Panc1 (cell line): ENCODE measurements around the gene B4GALT3. TPM values are rescaled to one million over a fixed set of nuclear protein-coding genes. Genes with fewer than 3 reads are reported as not detected.
A peak's percentile ranks its signal among the peaks of the same experiment; 100 is the strongest.

Source experiments
- ATAC-seq: fragments of 200-7000 bp; cut with Tn5 transposase; 2 replicates; pipeline ENCODE4 v1.9.1; 2020; ENCODE audit warnings: mild to moderate bottlenecking, moderate library complexity
- BruUV-seq: library from RNA; stranded (reverse); fragments of 400-500 nt; replicated peaks from 2 replicates; lab custom pipeline; 2021; lab: Mats Ljungman, UMichigan
- CTCF ChIA-PET: fragments of 300-600 bp; sonication (Branson Sonifier 250); formaldehyde crosslinking; loops from one replicate; lab custom pipeline; 2022; ENCODE audit warnings: antibody characterized with exemption; lab: Charles Lee
- POLR2A ChIA-PET: fragments of 300-600 bp; sonication (Branson Sonifier 250); formaldehyde crosslinking; loops from one replicate; lab custom pipeline; 2022; ENCODE audit warnings: antibody characterized with exemption; lab: Charles Lee
- DNase-seq: peaks from one replicate; pipeline ENCODE4 v3.0.0-alpha.2; 2010; ENCODE audit warnings: low read depth, low spot score
- H3K27ac ChIP-seq: 2 replicates; pipeline ENCODE4 v1.5.1; 2011; ENCODE audit warnings: mild to moderate bottlenecking, low read length, inconsistent platforms
- H3K27me3 ChIP-seq: fragments of 200-500 bp; sonication (Bioruptor generic); 2 replicates; pipeline ENCODE4 v1.6.0; 2014; ENCODE audit warnings: low read length, inconsistent platforms; ENCODE audit not compliant: control insufficient read depth, insufficient read depth
- H3K36me3 ChIP-seq: fragments of 200-500 bp; sonication (Bioruptor generic); 2 replicates; pipeline ENCODE4 v1.5.1; 2014; ENCODE audit warnings: inconsistent platforms, mild to moderate bottlenecking, low read length, moderate library complexity; ENCODE audit not compliant: control insufficient read depth, insufficient read depth
- H3K4me1 ChIP-seq: 2 replicates; pipeline ENCODE4 v1.5.1; 2011; ENCODE audit warnings: inconsistent platforms, mild to moderate bottlenecking, low read length, moderate library complexity; ENCODE audit not compliant: control insufficient read depth, insufficient read depth
- H3K4me3 ChIP-seq, 2 experiments: 2 replicates each; pipeline ENCODE4 v1.5.1; 2011 to 2012; ENCODE audit warnings: low read depth in 2 of 2, low read length in 2 of 2, mild to moderate bottlenecking in 2 of 2, inconsistent platforms in 1 of 2, moderate library complexity in 1 of 2
- H3K9me3 ChIP-seq: fragments of 200-500 bp; sonication (Bioruptor generic); 2 replicates; pipeline ENCODE4 v1.5.1; 2014; ENCODE audit warnings: low read depth, mild to moderate bottlenecking, inconsistent platforms, low read length, moderate library complexity; ENCODE audit not compliant: control insufficient read depth, insufficient read depth
- POLR2AphosphoS5 ChIP-seq: IDR thresholded peaks from 2 replicates; pipeline ENCODE4 v1.6.1; 2012; ENCODE audit warnings: mild to moderate bottlenecking, low read depth, low read length, moderate library complexity
- REST ChIP-seq, 2 experiments: IDR thresholded peaks; 2 replicates each; pipeline ENCODE4 v1.6.1; 2011 to 2012; ENCODE audit warnings: low read depth in 2 of 2, control low read depth in 1 of 2, low read length in 1 of 2, mild to moderate bottlenecking in 1 of 2, moderate library complexity in 1 of 2; ENCODE audit not compliant: insufficient read depth in 1 of 2
- SIN3A ChIP-seq: IDR thresholded peaks from 2 replicates; pipeline ENCODE4 v1.6.1; 2012; ENCODE audit warnings: low read depth, mild to moderate bottlenecking, low read length, moderate library complexity, borderline replicate concordance; ENCODE audit not compliant: insufficient read depth
- TCF7L2 ChIP-seq: IDR thresholded peaks from 2 replicates; pipeline ENCODE4 v1.6.1; 2011; ENCODE audit warnings: mild to moderate bottlenecking, low read depth, low read length, inconsistent platforms
- in situ Hi-C: cut with HindIII; loops from 2 replicates; pipeline ENCODE4 v1.10.0; 2016; ENCODE audit warnings: low sequenced_read_pairs, low pct_unique_long_range_greater_than_20kb
- intact Hi-C: fragments of 100-400 bp; cut with micrococcal nuclease; formaldehyde crosslinking; loops from one replicate; pipeline ENCODE4 v1.10.0; 2022; ENCODE audit not compliant: unreplicated experiment
- total RNA-seq: library from RNA; stranded (reverse); gene quantifications from one replicate; pipeline ENCODE4 v1.2.1, GENCODE V29; 2021; ENCODE audit not compliant: unreplicated experiment
- TF ChIP-seq, protein P1 (sequence below): fragments of 450-650 bp; IDR thresholded peaks from 2 replicates; pipeline ENCODE4 v1.5.1; 2017; ENCODE audit warnings: mild to moderate bottlenecking

Gene B4GALT3
- total RNA-seq, 1 experiment from 2014 or later: 28.6 TPM

- ChIA-PET POLR2A (interaction anchor here (0.7 kb wide), 1 partner anchor 18 kb away, joined by 3 read pairs; no protein-coding TSS in a partner anchor), CTCF (interaction anchor here (0.6 kb wide), 1 partner anchor 146 kb away, joined by 15 read pairs; no protein-coding TSS in a partner anchor)
- no peaks in the 10 kb centered on the region for H3K4me1 ChIP-seq
- no peaks in the 10 kb centered on the region for H3K9me3 ChIP-seq
- no peaks in the 10 kb centered on the region for H3K36me3 ChIP-seq
- in situ Hi-C loops: no loop called here
- H3K27me3 ChIP-seq: no peaks in the 10 kb centered on the region
- H3K4me3 ChIP-seq: no peak overlapping the region
- intact Hi-C loops: no loop called here
- peak; percentile 80; the same call in 1 of the 2 replicates for ATAC-seq
- DNase-seq: no peak
- TF ChIP-seq TCF7L2: no peak
- no peak for TF ChIP-seq REST (IDR thresholded peaks at IDR 0.05; ENCODE audit: insufficient read depth in 1 of 2, low read depth in 2 of 2, low read length in 1 of 2)
- TF ChIP-seq, protein P1, sequence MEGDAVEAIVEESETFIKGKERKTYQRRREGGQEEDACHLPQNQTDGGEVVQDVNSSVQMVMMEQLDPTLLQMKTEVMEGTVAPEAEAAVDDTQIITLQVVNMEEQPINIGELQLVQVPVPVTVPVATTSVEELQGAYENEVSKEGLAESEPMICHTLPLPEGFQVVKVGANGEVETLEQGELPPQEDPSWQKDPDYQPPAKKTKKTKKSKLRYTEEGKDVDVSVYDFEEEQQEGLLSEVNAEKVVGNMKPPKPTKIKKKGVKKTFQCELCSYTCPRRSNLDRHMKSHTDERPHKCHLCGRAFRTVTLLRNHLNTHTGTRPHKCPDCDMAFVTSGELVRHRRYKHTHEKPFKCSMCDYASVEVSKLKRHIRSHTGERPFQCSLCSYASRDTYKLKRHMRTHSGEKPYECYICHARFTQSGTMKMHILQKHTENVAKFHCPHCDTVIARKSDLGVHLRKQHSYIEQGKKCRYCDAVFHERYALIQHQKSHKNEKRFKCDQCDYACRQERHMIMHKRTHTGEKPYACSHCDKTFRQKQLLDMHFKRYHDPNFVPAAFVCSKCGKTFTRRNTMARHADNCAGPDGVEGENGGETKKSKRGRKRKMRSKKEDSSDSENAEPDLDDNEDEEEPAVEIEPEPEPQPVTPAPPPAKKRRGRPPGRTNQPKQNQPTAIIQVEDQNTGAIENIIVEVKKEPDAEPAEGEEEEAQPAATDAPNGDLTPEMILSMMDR: no peak; the same call in 1 of the 2 replicates
- TF ChIP-seq SIN3A: no peak
- TF ChIP-seq POLR2AphosphoS5: no peak
- H3K27ac ChIP-seq: no peak overlapping the region
- no TSS peak for BruUV-seq
Measured at GRCh38 chr1:161139766-161140165, 37.5 kb downstream of the B4GALT3 start.

DNA sequence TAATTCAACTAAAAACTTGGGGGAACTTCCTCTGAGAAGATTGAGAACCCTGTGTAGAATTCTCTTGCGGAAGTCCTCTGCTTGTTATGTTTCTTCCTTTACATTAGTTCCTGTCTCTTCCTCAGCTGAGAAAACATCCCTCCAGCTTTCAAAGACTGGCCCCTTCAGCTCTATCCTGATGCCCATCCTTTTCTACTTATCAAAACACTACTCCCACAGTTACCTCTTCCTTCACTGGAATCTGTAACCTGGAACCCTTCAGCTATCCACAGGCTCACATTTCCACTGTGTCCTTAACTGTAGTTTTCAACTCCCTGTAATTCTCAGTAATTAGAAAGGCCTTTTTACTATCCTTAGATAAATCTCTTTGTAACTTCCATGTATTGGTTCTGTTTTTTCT is 38.9 kb downstream of the B4GALT3 start:
- in situ Hi-C loops (no loop called here), intact Hi-C loops (no loop called here)
- Histone ChIP-seq H3K36me3 (no peaks in the 10 kb centered on the region; the same call in 1 of the 2 replicates), H3K27ac (no peak overlapping the region), H3K27me3 (no peaks in the 10 kb centered on the region), H3K4me1 (no peaks in the 10 kb centered on the region), H3K9me3 (no peaks in the 10 kb centered on the region), H3K4me3 (no peak overlapping the region)
- ChIA-PET POLR2A (interaction anchor here (0.9 kb wide), 1 partner anchor 21 kb away, joined by 7 read pairs; the partner anchor contains the start of genes NIT1 and PFDN2), CTCF (no interaction called here)
- BruUV-seq: no TSS peak
- no peak for DNase-seq
- TF ChIP-seq TCF7L2 (no peak), REST (IDR thresholded peaks at IDR 0.05; ENCODE audit: insufficient read depth in 1 of 2, low read depth in 2 of 2, low read length in 1 of 2) (no peak), POLR2AphosphoS5 (no peak), SIN3A (no peak)
- TF ChIP-seq, protein P1: no peak
- ATAC-seq: no peak
